H1 (cell line): ENCODE measurements around the gene CCDC183. TPM values are rescaled to one million over a fixed set of nuclear protein-coding genes. Genes with fewer than 3 reads are reported as not detected.
A peak's percentile ranks its signal among the peaks of the same experiment; 100 is the strongest.

Experiments
- CTCF ChIA-PET: fragments of 300-600 bp; sonication (Branson Sonifier 250); formaldehyde crosslinking; loops from one replicate; lab custom pipeline; 2021; ENCODE audit not compliant: partially characterized antibody; lab: Charles Lee
- POLR2A ChIA-PET: fragments of 300-600 bp; sonication (Branson Sonifier 250); formaldehyde crosslinking; loops from one replicate; lab custom pipeline; 2021; ENCODE audit warnings: inconsistent platforms; ENCODE audit not compliant: partially characterized antibody; lab: Charles Lee
- DNase-seq, 2 experiments: peaks; one replicate each; pipeline versions ENCODE4 v3.0.0 to v3.0.0-alpha.2; 2010 to 2022; ENCODE audit warnings: low spot score in 2 of 2, low read depth in 1 of 2, mixed read lengths in 1 of 2
- FAIRE-seq: peaks from 2 replicates; lab custom pipeline; 2011; peaks lifted over from hg19 to GRCh38; lab: Jason Lieb, UNC
- H2AFZ ChIP-seq: 2 replicates; pipeline ENCODE4 v1.8.1; 2012; ENCODE audit warnings: low read length, inconsistent platforms
- H2AK5ac ChIP-seq: 2 replicates; pipeline ENCODE4 v1.6.1; 2013; ENCODE audit warnings: low read depth, low read length
- H2BK120ac ChIP-seq: replicated peaks from 2 replicates; pipeline ENCODE3; 2013; ENCODE audit warnings: low read depth, low read length, inconsistent platforms
- H2BK12ac ChIP-seq: 2 replicates; pipeline ENCODE4 v1.6.1; 2013; ENCODE audit warnings: low read depth, low read length
- H2BK15ac ChIP-seq: 2 replicates; pipeline ENCODE4 v1.6.1; 2013; ENCODE audit warnings: low read length
- H2BK20ac ChIP-seq: 2 replicates; pipeline ENCODE4 v1.6.1; 2013; ENCODE audit warnings: low read length
- H2BK5ac ChIP-seq: 2 replicates; pipeline ENCODE4 v1.6.1; 2013; ENCODE audit warnings: low read depth, low read length
- H3K14ac ChIP-seq: 2 replicates; pipeline ENCODE4 v1.6.1; 2013; ENCODE audit warnings: inconsistent platforms; ENCODE audit not compliant: insufficient read length
- H3K18ac ChIP-seq: 2 replicates; pipeline ENCODE4 v1.6.1; 2013; ENCODE audit warnings: low read length; ENCODE audit errors: extremely low read depth
- H3K23ac ChIP-seq: 2 replicates; pipeline ENCODE4 v1.6.1; 2013; ENCODE audit warnings: inconsistent platforms; ENCODE audit not compliant: insufficient read length
- H3K23me2 ChIP-seq: 2 replicates; pipeline ENCODE4 v1.6.1; 2013; ENCODE audit warnings: low read depth, low read length
- H3K27ac ChIP-seq: 2 replicates; pipeline ENCODE4 v1.6.1; 2011; ENCODE audit warnings: low read depth, low read length, inconsistent platforms
- H3K27me3 ChIP-seq, 4 experiments: replicated peaks in 1 of 4; 1 replicate in 1 of 4; 2 replicates in 3 of 4; pipeline versions ENCODE4 v1.6.1 to v1.8.1; 2011 to 2013; ENCODE audit warnings: low read length in 3 of 4, mild to moderate bottlenecking in 3 of 4, inconsistent platforms in 2 of 4, mixed read lengths in 2 of 4, moderate library complexity in 1 of 4; ENCODE audit not compliant: control insufficient read depth in 3 of 4, insufficient read depth in 3 of 4; ENCODE audit errors: extremely low read depth in 1 of 4
- H3K36me3 ChIP-seq, 4 experiments: 2 replicates each; pipeline versions ENCODE4 v1.6.1 to v1.8.1; 2011 to 2013; ENCODE audit warnings: mild to moderate bottlenecking in 4 of 4, low read length in 3 of 4, moderate library complexity in 2 of 4, control low read depth in 1 of 4, inconsistent platforms in 1 of 4; ENCODE audit not compliant: insufficient read depth in 4 of 4, control insufficient read depth in 2 of 4
- H3K4ac ChIP-seq: replicated peaks from 2 replicates; pipeline ENCODE3; 2013; ENCODE audit warnings: low read length, low read depth, mixed read lengths, inconsistent platforms; ENCODE audit not compliant: insufficient read length
- H3K4me1 ChIP-seq, 4 experiments: replicated peaks in 1 of 4; 1 replicate in 1 of 4; 2 replicates in 3 of 4; pipeline versions ENCODE4 v1.6.1 to v1.8.1; 2011 to 2013; ENCODE audit warnings: low read length in 3 of 4, inconsistent platforms in 2 of 4, mixed read lengths in 1 of 4; ENCODE audit not compliant: insufficient read depth in 4 of 4, control insufficient read depth in 3 of 4
- H3K4me2 ChIP-seq, 2 experiments: 2 replicates each; pipeline versions ENCODE4 v1.6.1 to v1.8.1; 2011 to 2013; ENCODE audit warnings: low read depth in 2 of 2, low read length in 2 of 2, control low read depth in 1 of 2, inconsistent platforms in 1 of 2, mild to moderate bottlenecking in 1 of 2; ENCODE audit not compliant: insufficient read depth in 1 of 2
- H3K4me3 ChIP-seq, 4 experiments: fragments of 200-600, 300-600 bp in 1 of 4; sonication (generic), shearing (Covaris generic), sonication (Bioruptor Twin) in 1 of 4; 2 replicates each; pipeline versions ENCODE4 v1.5.1 to v1.8.1; 2011 to 2016; ENCODE audit warnings: low read length in 4 of 4, low read depth in 3 of 4, control low read depth in 2 of 4, inconsistent platforms in 2 of 4, mild to moderate bottlenecking in 2 of 4, mixed read lengths in 1 of 4, moderate library complexity in 1 of 4; ENCODE audit not compliant: insufficient read depth in 2 of 4; ENCODE audit errors: extremely low read depth in 1 of 4
- H3K56ac ChIP-seq: replicated peaks from 2 replicates; pipeline ENCODE3; 2013; ENCODE audit warnings: low read depth, mild to moderate bottlenecking, mixed read lengths, low read length, inconsistent platforms; ENCODE audit not compliant: insufficient read length
- H3K79me1 ChIP-seq: 2 replicates; pipeline ENCODE4 v1.6.1; 2013; ENCODE audit warnings: low read depth, low read length, control low read depth
- H3K79me2 ChIP-seq, 2 experiments: 2 replicates each; pipeline versions ENCODE4 v1.6.1 to v1.8.1; 2012 to 2013; ENCODE audit warnings: low read length in 2 of 2, mild to moderate bottlenecking in 2 of 2, inconsistent platforms in 1 of 2; ENCODE audit not compliant: insufficient read depth in 2 of 2, control insufficient read depth in 1 of 2
- H3K9ac ChIP-seq, 4 experiments: replicated peaks in 1 of 4; 1 replicate in 1 of 4; 2 replicates in 3 of 4; pipeline versions ENCODE4 v1.6.1 to v1.8.1; 2011 to 2013; ENCODE audit warnings: low read depth in 3 of 4, low read length in 3 of 4, control low read depth in 2 of 4, mild to moderate bottlenecking in 2 of 4, moderate library complexity in 2 of 4, inconsistent platforms in 1 of 4; ENCODE audit errors: extremely low read depth in 1 of 4
- H3K9me3 ChIP-seq, 2 experiments: 2 replicates each; pipeline versions ENCODE4 v1.6.1 to v1.8.1; 2012 to 2013; ENCODE audit warnings: mild to moderate bottlenecking in 2 of 2, moderate library complexity in 2 of 2, control low read depth in 1 of 2, inconsistent platforms in 1 of 2, low read depth in 1 of 2, low read length in 1 of 2, mixed read lengths in 1 of 2; ENCODE audit not compliant: insufficient read depth in 2 of 2
- H4K20me1 ChIP-seq, 2 experiments: replicated peaks in 1 of 2; 2 replicates each; pipeline versions ENCODE3 to v1.8.1; 2011 to 2013; ENCODE audit warnings: inconsistent platforms in 2 of 2, low read length in 2 of 2, mild to moderate bottlenecking in 1 of 2; ENCODE audit not compliant: insufficient read depth in 2 of 2, control insufficient read depth in 1 of 2
- H4K5ac ChIP-seq: 2 replicates; pipeline ENCODE4 v1.6.1; 2013; ENCODE audit warnings: low read length, low read depth, mixed read lengths, inconsistent platforms; ENCODE audit not compliant: insufficient read length
- H4K8ac ChIP-seq: 2 replicates; pipeline ENCODE4 v1.8.0; 2013; ENCODE audit warnings: mild to moderate bottlenecking, moderate library complexity, low read length, inconsistent platforms; ENCODE audit not compliant: insufficient read depth; ENCODE audit errors: extremely low read depth
- H4K91ac ChIP-seq: replicated peaks from 2 replicates; pipeline ENCODE3; 2013; ENCODE audit warnings: low read length, mixed read lengths, inconsistent platforms; ENCODE audit not compliant: insufficient read length
- ASH2L ChIP-seq: fragments of 200-600, 300-600 bp; sonication (generic); IDR thresholded peaks from one replicate; pipeline ENCODE4 v1.7.1; 2017; ENCODE audit warnings: low read length
- BCL11A ChIP-seq, 2 experiments: IDR thresholded peaks; one replicate each; pipeline ENCODE4 v1.6.1; 2011; ENCODE audit warnings: low read depth in 2 of 2, low read length in 2 of 2, mild to moderate bottlenecking in 2 of 2
- EP300 ChIP-seq, 2 experiments: IDR thresholded peaks; 1 replicate in 1 of 2; 2 replicates in 1 of 2; pipeline ENCODE4 v1.6.1; 2011 to 2012; ENCODE audit warnings: low read depth in 2 of 2, low read length in 2 of 2, mild to moderate bottlenecking in 2 of 2, borderline replicate concordance in 1 of 2, inconsistent platforms in 1 of 2, moderate library complexity in 1 of 2
- POLR2AphosphoS5 ChIP-seq: IDR thresholded peaks from 2 replicates; pipeline ENCODE4 v1.6.1; 2011; ENCODE audit warnings: low read depth, low read length
- RAD21 ChIP-seq, 2 experiments: IDR thresholded peaks in 1 of 2; conservative IDR thresholded peaks in 1 of 2; 2 replicates each; pipeline ENCODE4 v1.6.1; 2011; ENCODE audit warnings: low read depth in 2 of 2, low read length in 2 of 2, improper control_type of control experiment in 1 of 2, inconsistent platforms in 1 of 2, mild to moderate bottlenecking in 1 of 2, moderate library complexity in 1 of 2
- SAP30 ChIP-seq: fragments of 300-600 bp; sonication (generic); IDR thresholded peaks from 2 replicates; pipeline ENCODE4 v1.7.1; 2012; ENCODE audit warnings: low read length, moderate library complexity, mild to moderate bottlenecking, inconsistent platforms; ENCODE audit not compliant: insufficient read depth, insufficient replicate concordance
- SIN3A ChIP-seq, 2 experiments: IDR thresholded peaks in 1 of 2; conservative IDR thresholded peaks in 1 of 2; 2 replicates each; pipeline ENCODE4 v1.6.1; 2011 to 2012; ENCODE audit warnings: low read length in 2 of 2, improper control_type of control experiment in 1 of 2, low read depth in 1 of 2, mild to moderate bottlenecking in 1 of 2
- SP2 ChIP-seq: IDR thresholded peaks from 2 replicates; pipeline ENCODE4 v1.6.1; 2012; ENCODE audit warnings: mild to moderate bottlenecking, low read length, inconsistent platforms
- SUZ12 ChIP-seq: fragments of 200-600 bp; sonication (generic); IDR thresholded peaks from 2 replicates; pipeline ENCODE4 v1.6.1; 2012; ENCODE audit warnings: mild to moderate bottlenecking, inconsistent platforms, low read length, moderate library complexity, mixed read lengths
- ZNF274 ChIP-seq: IDR thresholded peaks from 2 replicates; pipeline ENCODE4 v1.7.0; 2012; ENCODE audit warnings: low read length, borderline replicate concordance; ENCODE audit errors: extremely low read depth
- WGBS, 2 experiments: shearing (Covaris generic) in 1 of 2; methylation state at CpG; one replicate each; pipeline versions ENCODE4 v1.1.6 to v1.1.7; 2013 to 2015; ENCODE audit warnings: low lambda C conversion rate in 2 of 2, mixed read lengths in 2 of 2, inconsistent platforms in 1 of 2, low coverage in 1 of 2, missing lambda C conversion rate in 1 of 2; ENCODE audit not compliant: insufficient replicate concordance in 2 of 2, insufficient coverage in 1 of 2, insufficient read length in 1 of 2; ENCODE audit errors: extremely low coverage in 1 of 2, missing lambda C conversion rate in 1 of 2; 5-methylcytosine and 5-hydroxymethylcytosine counted together
- polyA plus RNA-seq, 7 experiments: library from polyadenylated mRNA; depleted of rRNA in 3 of 7; stranded (reverse) in 5 of 7; unstranded in 2 of 7; fragments of >200 nt in 5 of 7; fragments of 200-250 nt in 2 of 7; gene quantifications; 1 replicate in 5 of 7; 2 replicates in 1 of 7; 4 replicates in 1 of 7; pipeline versions ENCODE4 v1.2.1 to v1.2.3, GENCODE V29; 2011 to 2013; ENCODE audit warnings: missing spikeins in 2 of 7, mixed read lengths in 2 of 7
- total RNA-seq: library from RNA; stranded (reverse); fragmentation: NEBNext Ultra II Directional; extraction: Animal tissue kit (Norgen Biotek cat#: 25700); gene quantifications from 2 replicates; pipeline ENCODE4 v1.2.1, GENCODE V29; 2021

The CCDC183 gene
- total and polyA plus RNA-seq, 2 of the 8 experiments (the other 6 are each of a cell fraction or from before 2014, with no cell fraction given): 0.51 to 1.6 TPM

DNA sequence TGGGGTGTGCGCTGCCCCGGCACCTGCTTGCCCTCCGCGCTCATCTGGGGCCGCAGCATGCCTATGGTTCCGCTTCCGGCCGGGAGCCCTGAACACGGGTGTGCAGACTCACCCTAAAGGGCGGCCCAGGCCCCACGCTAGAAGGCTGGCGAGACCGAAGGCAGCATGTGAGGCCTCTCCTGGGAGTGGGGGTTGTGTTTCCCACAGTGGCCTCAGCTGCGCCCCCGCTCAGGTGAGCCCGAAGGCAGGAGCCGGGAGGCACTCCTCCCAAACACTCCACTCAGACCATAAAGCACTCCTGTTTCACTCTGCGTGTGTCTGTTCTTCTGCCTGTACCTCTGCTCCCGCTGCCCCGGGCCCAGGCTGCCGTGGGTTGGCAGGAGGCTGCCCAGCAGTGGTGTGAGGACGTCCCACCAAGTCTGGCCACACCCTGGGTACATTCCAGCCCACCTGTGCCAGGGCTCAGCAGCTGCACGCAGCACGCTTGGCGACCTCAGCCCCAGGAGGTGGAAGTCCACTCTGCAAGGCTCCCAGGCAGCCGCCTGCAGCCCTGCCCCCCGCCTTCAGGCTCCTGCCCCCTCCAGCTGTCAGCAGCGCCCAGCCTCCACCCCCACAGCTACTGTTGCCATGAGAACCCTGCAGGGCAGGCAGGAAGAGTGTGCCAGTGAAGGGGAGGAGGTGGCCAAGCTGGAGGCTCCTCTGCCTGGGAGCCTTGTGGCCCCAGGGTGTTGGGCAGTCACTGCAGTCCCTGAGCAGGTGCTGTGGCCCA lies 44.9 kb downstream of the CCDC183 start:
- H2AFZ ChIP-seq: no peak overlapping the region
- DNase-seq: peak in 1 of 2 experiments; percentile 70
- peaks cover 1 to 4% of the 10 kb centered on the region in 2 experiments for H4K20me1 ChIP-seq
- FAIRE-seq: no peak
- peak overlapping the region in 1 of 2 experiments; percentile 27; a peak in 2 of 4 replicates for H3K4me2 ChIP-seq
- H3K27me3 ChIP-seq: peaks cover 0 to 5% (median 2%) of the 10 kb centered on the region in 4 experiments; a peak in 2 of 7 replicates
- H3K79me2 ChIP-seq: no peaks in the 10 kb centered on the region
- H3K9ac ChIP-seq: no peak overlapping the region
- no peak overlapping the region for H3K14ac ChIP-seq
- H3K4ac ChIP-seq: no peak overlapping the region
- H2BK5ac ChIP-seq: peak overlapping the region; percentile 30; the same call in 1 of the 2 replicates
- ChIA-PET POLR2A (interaction anchor here (0.9 to 20.5 kb wide), 9 partner anchors 5 to 107 kb away, joined by 3 to 248 read pairs (median 8); partner anchors contain the start of genes MAMDC4 and RABL6), CTCF (interaction anchor here (0.6 to 8.9 kb wide), 22 partner anchors 9 to 1283 kb away, joined by 3 to 131 read pairs (median 4); partner anchors contain the start of gene ABCA2)
- 0 out of 2 replicates have a peak overlapping the region, but pooled peaks have one; percentile 27 for H2BK12ac ChIP-seq
- H4K5ac ChIP-seq: no peak overlapping the region
- no peak overlapping the region for H2BK20ac ChIP-seq
- H3K23me2 ChIP-seq: no peaks in the 10 kb centered on the region; the same call in 1 of the 2 replicates
- peaks cover 5 to 24% (median 16%) of the 10 kb centered on the region in 4 experiments for H3K4me1 ChIP-seq
- WGBS, 2 experiments: 78% methylated on average over 27 of the region's 28 CpGs; no CpG with 5 or more reads in 1 of the 2 experiments
- no peak overlapping the region for H3K4me3 ChIP-seq
- no peak overlapping the region for H4K8ac ChIP-seq
- H4K91ac ChIP-seq: no peak overlapping the region
- H3K9me3 ChIP-seq: no peaks in the 10 kb centered on the region; a peak in 1 of 4 replicates
- no peak overlapping the region for H2BK120ac ChIP-seq
- H2AK5ac ChIP-seq: no peak overlapping the region
- no peak overlapping the region for H2BK15ac ChIP-seq
- H3K36me3 ChIP-seq: peaks cover 0 to 21% (median 4%) of the 10 kb centered on the region in 4 experiments; a peak in 2 of 8 replicates
- no peak overlapping the region for H3K56ac ChIP-seq
- peak overlapping the region; percentile 48 for H3K18ac ChIP-seq
- H3K27ac ChIP-seq: no peak overlapping the region
- no peak overlapping the region for H3K23ac ChIP-seq
- no peaks in the 10 kb centered on the region for H3K79me1 ChIP-seq
- TF ChIP-seq BCL11A (IDR thresholded peaks at IDR 0.05; ENCODE audit: low read depth in 2 of 2, low read length in 2 of 2) (no peak), EP300 (IDR thresholded peaks at IDR 0.05; ENCODE audit: borderline replicate concordance in 1 of 2, low read depth in 2 of 2, low read length in 2 of 2) (no peak), SIN3A (conservative IDR thresholded peaks at IDR 0.05 in 1 of 2, IDR thresholded peaks at IDR 0.05 in 1 of 2; ENCODE audit: low read depth in 1 of 2, low read length in 2 of 2) (0 out of 4 replicates have a peak, but pooled peaks of 1 of the 2 experiments have one; percentile 33), ZNF274 (no peak), POLR2AphosphoS5 (peak; percentile 64), SAP30 (no peak), SP2 (no peak), SUZ12 (no peak), RAD21 (IDR thresholded peaks at IDR 0.05 in 1 of 2, conservative IDR thresholded peaks at IDR 0.05 in 1 of 2; ENCODE audit: low read depth in 2 of 2, low read length in 2 of 2) (no peak), ASH2L (no peak)
